PFSK-1 (cell line): ENCODE results near the gene LITAF.

Experiments
- FOXP2 ChIP-seq: optimal IDR thresholded peaks from 2 replicates; pipeline ENCODE3; 2011; ENCODE audit warnings: borderline replicate concordance, control low read depth, inconsistent platforms; ENCODE audit not compliant: insufficient read depth; ENCODE audit errors: extremely low read length, extremely low read depth
- POLR2AphosphoS5 ChIP-seq: IDR thresholded peaks from 2 replicates; pipeline ENCODE4 v1.6.1; 2012; ENCODE audit warnings: low read depth, mild to moderate bottlenecking, control low read depth, low read length, moderate library complexity
- REST ChIP-seq, 2 experiments: IDR thresholded peaks; 2 replicates each; pipeline versions ENCODE4 v1.6.1 to v1.8.0; 2011 to 2012; ENCODE audit warnings: low read depth in 2 of 2, low read length in 2 of 2, control low read depth in 1 of 2, inconsistent platforms in 1 of 2, mild to moderate bottlenecking in 1 of 2, moderate library complexity in 1 of 2; ENCODE audit not compliant: insufficient read depth in 1 of 2
- SIN3A ChIP-seq: IDR thresholded peaks from 2 replicates; pipeline ENCODE4 v1.6.1; 2012; ENCODE audit warnings: mild to moderate bottlenecking, low read length, moderate library complexity, borderline replicate concordance; ENCODE audit not compliant: insufficient read depth
- TAF1 ChIP-seq: IDR thresholded peaks from 2 replicates; pipeline ENCODE4 v1.6.1; 2012; ENCODE audit warnings: low read length, control low read depth, borderline replicate concordance; ENCODE audit not compliant: insufficient read depth

DNA sequence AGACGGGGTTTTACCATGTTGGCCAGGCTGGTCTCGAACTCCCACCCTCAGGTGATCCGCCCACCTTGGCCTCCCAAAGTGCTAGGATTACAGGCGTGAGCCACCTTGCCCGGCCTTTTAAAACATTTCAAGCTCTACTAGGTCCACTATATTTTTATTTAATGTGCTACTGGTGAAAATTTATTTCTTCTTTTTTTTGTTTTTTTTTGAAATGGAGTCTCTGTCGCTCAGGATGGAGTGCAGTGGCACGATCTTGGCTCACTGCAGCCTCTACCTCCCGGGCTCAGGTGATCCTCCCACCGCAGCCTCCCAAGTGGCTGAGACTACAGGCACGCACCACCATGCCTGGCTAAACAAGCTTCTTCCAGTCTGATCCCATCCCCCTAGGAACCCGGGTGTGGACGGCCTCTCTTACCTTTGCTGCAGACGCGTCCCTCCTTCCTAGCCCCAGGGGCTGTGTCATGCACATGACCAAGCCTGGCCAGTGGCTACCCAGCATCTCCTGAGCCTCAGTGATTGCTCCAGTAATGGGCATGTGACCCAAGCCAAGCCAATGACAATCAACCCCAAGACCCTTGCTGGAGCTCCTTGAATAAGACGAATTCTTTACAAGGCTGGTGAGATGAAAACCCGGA lies 40.1 kb upstream of the LITAF start:
- TF ChIP-seq TAF1 (no peak), POLR2AphosphoS5 (no peak), REST (IDR thresholded peaks at IDR 0.05; ENCODE audit: insufficient read depth in 1 of 2, low read depth in 2 of 2, low read length in 2 of 2) (no peak), SIN3A (no peak), FOXP2 (no peak)
